Heart left ventricle (tissue), 16 donors: ENCODE data around the gene PALLD. TPM values are rescaled to one million over a fixed set of nuclear protein-coding genes. Genes with fewer than 3 reads are reported as not detected.
A peak's percentile ranks its signal among the peaks of the same experiment; 100 is the strongest.

Experiments used
- ATAC-seq, 4 donors: fragments of 200-7000 bp; cut with Tn5 transposase; one replicate each; pipeline ENCODE4 v1.9.1; 2020 to 2022; ENCODE audit warnings: moderate library complexity in 4 of 4, mild to moderate bottlenecking in 3 of 4, moderate number of reproducible peaks in 1 of 4
- DNase-seq, 5 donors: peaks; one replicate each; pipeline ENCODE4 v3.0.0-alpha.2; 2020
- H3K27ac ChIP-seq, 12 donors: fragments of 200-600 bp; sonication (generic) in 4 of 12; one replicate each; pipeline versions ENCODE4 v1.5.0 to v1.8.0; 2016 to 2022; ENCODE audit warnings: mild to moderate bottlenecking in 2 of 12
- H3K27me3 ChIP-seq, 9 donors: fragments of 200-600 bp; sonication (generic) in 2 of 9; one replicate each; pipeline versions ENCODE4 v1.5.1 to v1.8.0; 2016 to 2022; ENCODE audit warnings: mild to moderate bottlenecking in 3 of 9
- H3K36me3 ChIP-seq, 9 donors: fragments of 200-600 bp; sonication (generic) in 2 of 9; one replicate each; pipeline versions ENCODE4 v1.5.0 to v1.8.0; 2018 to 2022; ENCODE audit warnings: mild to moderate bottlenecking in 2 of 9
- H3K4me1 ChIP-seq, 12 donors: fragments of 200-600 bp; sonication (generic) in 4 of 12; one replicate each; pipeline versions ENCODE4 v1.5.0 to v1.8.0; 2016 to 2022; ENCODE audit warnings: mild to moderate bottlenecking in 3 of 12
- H3K4me3 ChIP-seq, 12 donors: fragments of 200-600 bp; sonication (generic) in 4 of 12; one replicate each; pipeline versions ENCODE4 v1.5.0 to v1.8.0; 2017 to 2022; ENCODE audit warnings: mild to moderate bottlenecking in 9 of 12, moderate library complexity in 4 of 12
- H3K9me3 ChIP-seq, 12 donors: fragments of 200-600 bp; sonication (generic) in 4 of 12; one replicate each; pipeline versions ENCODE4 v1.5.0 to v1.8.0; 2016 to 2022; ENCODE audit warnings: mild to moderate bottlenecking in 1 of 12
- POLR2A ChIP-seq, 2 donors: fragments of 450-650 bp; IDR thresholded peaks; one replicate each; pipeline ENCODE4 v1.6.1; 2017; ENCODE audit warnings: antibody characterized with exemption in 2 of 2, mild to moderate bottlenecking in 2 of 2, moderate library complexity in 2 of 2
- WGBS, 4 donors: extraction: QIAGEN DNeasy Blood & Tissue Kit in 2 of 4; methylation state at CpG; one replicate each; pipeline versions ENCODE4 v1.1.5 to v1.1.7; 2013 to 2018; 5-methylcytosine and 5-hydroxymethylcytosine counted together
- intact Hi-C, 10 donors: fragments of 100-400 bp; cut with DNase I; formaldehyde crosslinking; loops; one replicate each; pipeline versions ENCODE4 v1.11.1 to v1.14.2; 2022
- polyA plus RNA-seq, 2 donors: library from polyadenylated mRNA; stranded (reverse); fragments of 200-250 nt; gene quantifications; one replicate each; pipeline ENCODE4 v1.2.3, GENCODE V29; 2013
- total RNA-seq, 9 donors: library from RNA; depleted of rRNA in 2 of 9; stranded (reverse); fragments of >200 nt in 2 of 9; fragmentation: NEBNext Ultra II Directional in 3 of 9; extraction: Animal tissue kit (Norgen Biotek cat#: 25700) in 3 of 9; gene quantifications; one replicate each; pipeline versions ENCODE4 v1.1.0 to v1.2.4, GENCODE V29; 2016 to 2023
- TF ChIP-seq, protein P1 (sequence below), 12 donors: fragments of 200-600 bp; sonication (generic) in 4 of 12; IDR thresholded peaks; one replicate each; pipeline versions ENCODE4 v1.5.0 to v1.8.0; 2018 to 2022; ENCODE audit warnings: antibody characterized with exemption in 12 of 12, mild to moderate bottlenecking in 5 of 12
- donor health status: ischemic (EF 13 %, LVEDD 7.1; RV severe dilation, severe dysfunction).
- donor health status: healthy with polysubstance abuse.
- donor health status: DM: no; HTN: yes; CAD: no.
- donor health status: DM: no; HTN: no; CAD: no.
- donor health status: ischemic (EF 25% LVEDD 6.9; RV normal size, moderate dysfunction).
- donor health status: ischemic (EF 25% LVEDD 5.7; RV mildly dilated, moderate dysfunction).
- donor health status: healthy.
- donor health status: DM: yes; HTN: yes; CAD: no.
- donor health status: ischemic (EF 35%, LVEDD 5.7; RV mildly dilated, moderate dysfunction).
- donor health status: nonischemic (EF 11% LVEDD 7.7; RV severe dilation, severe dysfunction).
- donor health status: DM: yes; HTN: yes; CAD: no.
- donor health status: PGD.
- donor health status: ischemic (EF 29% LVEDD 5.4; RV normal size, mild dysfunction).
- donor health status: nonischemic (EF 23%, LVEDD 6.1; RV moderate dilation, normal function).

Gene PALLD
- total and polyA plus RNA-seq, 11 donors = 193 to 1,428 (median 1,015) TPM

GRCh38 chr4:168877511-168878491 lies 380.9 kb downstream of the PALLD start:
- peak overlapping the region; percentile 23 to 82 (median 60) for H3K27ac ChIP-seq
- WGBS, 4 donors = 41 to 51% (median 42%) methylated on average over 78 to 108 of the region's 108 CpGs
- H3K27me3 ChIP-seq = no peaks in the 10 kb centered on the region
- H3K4me3 ChIP-seq = peak overlapping the region in 11 of 12 donors; percentile 7 to 63 (median 52)
- no peaks in the 10 kb centered on the region for H3K9me3 ChIP-seq
- ATAC-seq = peak in 3 of 4 donors; percentile 31 to 69 (median 64)
- peak; percentile 51 to 79 (median 64) for DNase-seq
- H3K4me1 ChIP-seq = peaks cover 0 to 63% (median 33%) of the 10 kb centered on the region in 12 donors
- TF ChIP-seq, protein P1, sequence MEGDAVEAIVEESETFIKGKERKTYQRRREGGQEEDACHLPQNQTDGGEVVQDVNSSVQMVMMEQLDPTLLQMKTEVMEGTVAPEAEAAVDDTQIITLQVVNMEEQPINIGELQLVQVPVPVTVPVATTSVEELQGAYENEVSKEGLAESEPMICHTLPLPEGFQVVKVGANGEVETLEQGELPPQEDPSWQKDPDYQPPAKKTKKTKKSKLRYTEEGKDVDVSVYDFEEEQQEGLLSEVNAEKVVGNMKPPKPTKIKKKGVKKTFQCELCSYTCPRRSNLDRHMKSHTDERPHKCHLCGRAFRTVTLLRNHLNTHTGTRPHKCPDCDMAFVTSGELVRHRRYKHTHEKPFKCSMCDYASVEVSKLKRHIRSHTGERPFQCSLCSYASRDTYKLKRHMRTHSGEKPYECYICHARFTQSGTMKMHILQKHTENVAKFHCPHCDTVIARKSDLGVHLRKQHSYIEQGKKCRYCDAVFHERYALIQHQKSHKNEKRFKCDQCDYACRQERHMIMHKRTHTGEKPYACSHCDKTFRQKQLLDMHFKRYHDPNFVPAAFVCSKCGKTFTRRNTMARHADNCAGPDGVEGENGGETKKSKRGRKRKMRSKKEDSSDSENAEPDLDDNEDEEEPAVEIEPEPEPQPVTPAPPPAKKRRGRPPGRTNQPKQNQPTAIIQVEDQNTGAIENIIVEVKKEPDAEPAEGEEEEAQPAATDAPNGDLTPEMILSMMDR (IDR thresholded peaks at IDR 0.05) = peak in 1 of 12 donors; percentile 7
- TF ChIP-seq POLR2A (IDR thresholded peaks at IDR 0.05) = no peak
- peaks cover 0 to 43% (median 22%) of the 10 kb centered on the region in 9 donors for H3K36me3 ChIP-seq
- intact Hi-C loops = loop anchor here in 1 of 10 donors (5.0 kb wide), 1 partner anchor 40 kb away; no protein-coding TSS in a partner anchor

DNA sequence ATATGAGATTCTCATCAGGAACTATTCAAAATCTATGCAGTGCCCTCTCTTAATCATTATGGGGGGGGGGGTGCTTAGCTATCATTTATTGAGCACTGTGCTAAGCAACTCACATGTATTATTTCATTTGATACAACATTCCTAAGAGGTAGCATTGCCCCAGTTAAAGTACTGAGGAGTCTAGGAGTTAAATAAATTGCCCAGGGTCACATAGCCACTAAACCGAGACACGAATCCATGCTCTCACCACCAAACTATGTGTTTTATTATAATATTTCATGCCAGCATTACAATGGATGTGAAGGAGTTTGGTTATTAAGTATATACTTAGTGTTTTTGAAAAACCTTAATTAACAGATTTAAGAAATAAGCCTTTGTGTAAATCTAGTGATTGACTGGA lies 381.8 kb downstream of the PALLD start:
- TF ChIP-seq, protein P1 (IDR thresholded peaks at IDR 0.05) = no peak
- no peak for TF ChIP-seq POLR2A (IDR thresholded peaks at IDR 0.05)
- ATAC-seq = no peak
- peak overlapping the region in 7 of 12 donors; percentile 37 to 63 (median 56) for H3K4me3 ChIP-seq
- WGBS, 4 donors = 43 to 62% (median 60%) methylated on average over 2 of the region's 2 CpGs
- intact Hi-C loops = loop anchor here in 1 of 10 donors (5.0 kb wide), 1 partner anchor 41 kb away; no protein-coding TSS in a partner anchor
- H3K9me3 ChIP-seq = no peaks in the 10 kb centered on the region
- peaks cover 0 to 69% (median 38%) of the 10 kb centered on the region in 12 donors for H3K4me1 ChIP-seq
- peak overlapping the region in 8 of 12 donors; percentile 27 to 82 (median 60) for H3K27ac ChIP-seq
- no peak for DNase-seq
- H3K27me3 ChIP-seq = no peaks in the 10 kb centered on the region
- peaks cover 0 to 45% (median 22%) of the 10 kb centered on the region in 9 donors for H3K36me3 ChIP-seq

DNA sequence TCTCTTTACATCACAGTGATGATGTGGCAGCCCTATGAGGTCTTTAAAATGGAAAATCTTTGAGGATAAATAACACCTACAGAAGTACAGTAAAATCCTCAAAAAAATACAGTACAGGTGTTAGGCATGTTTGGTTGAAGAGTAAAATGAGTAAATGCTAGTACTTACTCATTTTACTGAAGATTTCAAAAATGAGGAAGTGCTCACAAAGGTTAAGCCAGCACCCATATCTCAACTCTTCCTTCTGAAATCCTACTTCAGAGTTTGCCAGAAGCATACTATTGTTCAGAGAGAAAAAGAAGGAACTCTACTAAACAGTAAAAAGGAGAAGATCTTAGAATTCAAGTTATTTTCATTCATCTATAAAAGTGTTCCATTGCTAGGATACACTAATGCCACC lies 382.3 kb downstream of the PALLD start:
- no peak overlapping the region for H3K4me3 ChIP-seq
- intact Hi-C loops = loop anchor here in 1 of 10 donors (5.0 kb wide), 1 partner anchor 42 kb away; no protein-coding TSS in a partner anchor
- TF ChIP-seq, protein P1 (IDR thresholded peaks at IDR 0.05) = no peak
- no peak for TF ChIP-seq POLR2A (IDR thresholded peaks at IDR 0.05)
- peak overlapping the region in 5 of 12 donors; percentile 1 to 82 (median 17) for H3K27ac ChIP-seq
- H3K9me3 ChIP-seq = no peaks in the 10 kb centered on the region
- H3K36me3 ChIP-seq = peaks cover 0 to 47% (median 22%) of the 10 kb centered on the region in 9 donors
- H3K27me3 ChIP-seq = no peaks in the 10 kb centered on the region
- DNase-seq = no peak
- no peak for ATAC-seq
- H3K4me1 ChIP-seq = peaks cover 0 to 74% (median 43%) of the 10 kb centered on the region in 12 donors
